HepG2 (cell line): ENCODE measurements around the gene TNP2. TPM values are rescaled to one million over a fixed set of nuclear protein-coding genes. Genes with fewer than 3 reads are reported as not detected.

ENCODE experiments used
- EP300 ChIP-seq, 3 experiments: sonication (generic) in 1 of 3; formaldehyde crosslinking in 1 of 3; IDR thresholded peaks; 2 replicates each; pipeline versions ENCODE4 v1.5.1 to v1.6.1; 2011 to 2020; ENCODE audit warnings: low read depth in 2 of 3, low read length in 2 of 3, borderline replicate concordance in 1 of 3, improper control_type of control experiment in 1 of 3, mild to moderate bottlenecking in 1 of 3, missing genetic modification reagents in 1 of 3, moderate library complexity in 1 of 3
- FOXC1 ChIP-seq: sonication (generic); formaldehyde crosslinking; IDR thresholded peaks from 2 replicates; pipeline ENCODE4 v1.8.0; 2022; ENCODE audit warnings: mild to moderate bottlenecking, missing genetic modification reagents, borderline replicate concordance
- GABPB1 ChIP-seq: IDR thresholded peaks from 2 replicates; pipeline ENCODE4 v1.6.1; 2016; ENCODE audit warnings: mild to moderate bottlenecking, missing genetic modification reagents, moderate library complexity, missing compliant biosample characterization
- NCOA2 ChIP-seq: sonication (generic); formaldehyde crosslinking; IDR thresholded peaks from 2 replicates; pipeline ENCODE4 v1.8.0; 2022; ENCODE audit warnings: inconsistent platforms
- NFE2L1 ChIP-seq: sonication (generic); formaldehyde crosslinking; IDR thresholded peaks from 2 replicates; pipeline ENCODE4 v1.4.0; 2020; ENCODE audit warnings: missing genetic modification reagents, mild to moderate bottlenecking, borderline replicate concordance
- RBM22 ChIP-seq: fragments of 200-400 bp; formaldehyde crosslinking; optimal IDR thresholded peaks from 2 replicates; pipeline ENCODE3; 2017; ENCODE audit warnings: mild to moderate bottlenecking, low read length, moderate library complexity
- SRSF1 ChIP-seq: fragments of 200-400 bp; formaldehyde crosslinking; optimal IDR thresholded peaks from 2 replicates; pipeline ENCODE3; 2017; ENCODE audit warnings: mild to moderate bottlenecking, low read depth, low read length, moderate library complexity
- TARDBP ChIP-seq: sonication (generic); formaldehyde crosslinking; IDR thresholded peaks from 2 replicates; pipeline ENCODE4 v1.8.0; 2022; ENCODE audit warnings: mild to moderate bottlenecking, missing genetic modification reagents
- TFE3 ChIP-seq: IDR thresholded peaks from 2 replicates; pipeline ENCODE4 v1.6.1; 2016
- ZFP1 ChIP-seq: IDR thresholded peaks from 2 replicates; pipeline ENCODE4 v1.6.1; 2016
- ZNF33A ChIP-seq: sonication (generic); formaldehyde crosslinking; IDR thresholded peaks from 2 replicates; pipeline ENCODE4 v1.5.1; 2020; ENCODE audit warnings: missing genetic modification reagents, mild to moderate bottlenecking, moderate library complexity, borderline replicate concordance
- ZNF496 ChIP-seq: sonication (generic); formaldehyde crosslinking; IDR thresholded peaks from 2 replicates; pipeline ENCODE4 v1.8.1; 2023; ENCODE audit warnings: mild to moderate bottlenecking, moderate library complexity, missing genetic modification reagents; ENCODE audit not compliant: insufficient replicate concordance
- ZNF598 ChIP-seq: sonication (generic); formaldehyde crosslinking; IDR thresholded peaks from 2 replicates; pipeline ENCODE4 v1.5.1; 2020; ENCODE audit warnings: mild to moderate bottlenecking, missing genetic modification reagents, borderline replicate concordance
- ZNF614 ChIP-seq: IDR thresholded peaks from 2 replicates; pipeline ENCODE4 v1.6.1; 2018; ENCODE audit warnings: missing biosample characterization, missing genetic modification reagents, inconsistent platforms, borderline replicate concordance
- ZNF782 ChIP-seq: sonication (generic); formaldehyde crosslinking; IDR thresholded peaks from 2 replicates; pipeline ENCODE4 v1.4.0; 2020; ENCODE audit warnings: missing genetic modification reagents, mild to moderate bottlenecking, borderline replicate concordance
- ZSCAN29 ChIP-seq: sonication (generic); formaldehyde crosslinking; conservative IDR thresholded peaks from 2 replicates; pipeline ENCODE4 v1.4.0; 2020; ENCODE audit warnings: mild to moderate bottlenecking, missing genetic modification reagents
- ZSCAN30 ChIP-seq: sonication (generic); formaldehyde crosslinking; IDR thresholded peaks from 2 replicates; pipeline ENCODE4 v1.5.0; 2020; ENCODE audit warnings: mild to moderate bottlenecking, missing genetic modification reagents
- polyA plus RNA-seq, 8 experiments: library from polyadenylated mRNA; depleted of rRNA in 3 of 8; stranded (reverse) in 7 of 8; unstranded in 1 of 8; fragments of >200 nt; fragmentation: Illumina TruSeq in 4 of 8; extraction: Trizol in 4 of 8; gene quantifications; 2 replicates each; pipeline versions ENCODE4 v1.2.1 to v1.2.3, GENCODE V29; 2011 to 2016; ENCODE audit warnings: low read depth in 4 of 8, missing spikeins in 1 of 8, mixed read lengths in 1 of 8; ENCODE audit not compliant: insufficient read depth in 1 of 8
- total RNA-seq, 5 experiments: library from RNA; depleted of rRNA; stranded (reverse); fragments of >200 nt; fragmentation: Illumina TruSeq; extraction: Trizol; gene quantifications; 2 replicates each; pipeline ENCODE4 v1.2.3, GENCODE V29; 2016; ENCODE audit warnings: low read depth in 1 of 5
- TF ChIP-seq, protein P1 (sequence below): sonication (generic); formaldehyde crosslinking; conservative IDR thresholded peaks from 2 replicates; pipeline ENCODE4 v1.4.0; 2020; ENCODE audit warnings: missing genetic modification reagents
- TF ChIP-seq, protein P2 (sequence below): sonication (generic); formaldehyde crosslinking; IDR thresholded peaks from 2 replicates; pipeline ENCODE4 v1.9.0; 2021; ENCODE audit warnings: missing genetic modification reagents, borderline replicate concordance

Gene TNP2
- total and polyA plus RNA-seq, 2 of the 13 experiments (the other 11 are each of a cell fraction or from before 2014, with no cell fraction given), result not detected

DNA sequence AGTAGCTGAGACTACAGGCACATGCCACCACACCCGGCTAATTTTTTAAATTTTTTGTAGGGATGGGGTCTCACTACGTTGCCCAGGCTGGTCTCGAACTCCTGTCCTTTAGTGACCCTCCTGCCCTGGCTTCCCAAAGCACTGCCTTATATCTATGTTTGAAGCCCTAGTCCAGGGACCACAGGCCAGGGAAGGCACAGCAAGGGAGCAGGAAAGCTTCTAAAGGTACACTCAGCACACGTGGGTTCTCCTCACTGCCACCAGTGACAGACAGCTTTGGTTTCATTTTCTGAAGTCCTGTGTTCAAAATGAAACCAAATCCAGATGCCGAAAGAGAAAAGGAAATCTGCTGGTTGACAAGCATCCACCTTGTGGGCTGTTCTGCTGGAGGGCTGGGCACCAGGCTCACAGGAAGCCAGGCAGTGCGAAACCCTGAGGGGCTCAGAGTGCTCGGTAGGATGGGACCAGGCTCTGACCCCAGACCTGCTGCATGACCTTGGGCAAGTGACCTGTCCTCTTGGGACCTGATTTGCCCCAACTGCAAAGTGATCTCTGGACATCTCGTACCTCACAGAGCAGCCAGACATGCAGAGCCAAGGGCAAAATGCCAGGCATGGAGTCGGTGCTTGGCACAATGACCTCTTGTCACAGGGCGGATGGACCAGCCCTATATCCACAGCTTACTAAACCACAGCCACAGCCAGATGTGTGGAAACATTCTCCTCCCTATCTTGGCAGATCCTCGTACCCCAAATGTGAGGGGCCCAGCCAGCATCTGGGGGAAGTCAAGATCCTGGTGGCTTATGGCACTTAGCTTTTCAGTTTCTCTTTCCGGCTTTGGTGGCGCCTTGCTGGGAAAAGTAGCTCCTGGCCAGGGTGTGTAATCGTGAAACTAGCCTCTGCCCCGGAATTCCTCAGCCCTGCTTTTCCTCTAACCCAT is 10.3 kb downstream of the TNP2 start (continued):
- TF ChIP-seq ZNF614 (CRISPR knock-in tag) (0 out of 2 replicates have a peak, but pooled peaks have one; percentile 3), FOXC1 (no peak; the same call in 1 of the 2 replicates), GABPB1 (CRISPR knock-in tag) (peak; percentile 33; the same call in 1 of the 2 replicates), RBM22 (no peak), EP300 (IDR thresholded peaks at IDR 0.05; ENCODE audit: low read depth in 2 of 2, low read length in 2 of 2) (peak in 1 of 2 experiments; percentile 6; a peak in 1 of 4 replicates), EP300 (CRISPR knock-in tag; IDR thresholded peaks at IDR 0.05; ENCODE audit: borderline replicate concordance) (peak; percentile 31), ZNF598 (CRISPR knock-in tag) (peak; percentile 81; the same call in 1 of the 2 replicates), ZSCAN30 (CRISPR knock-in tag) (no peak), SRSF1 (no peak), NFE2L1 (CRISPR knock-in tag) (no peak), NCOA2 (CRISPR knock-in tag) (no peak; the same call in 1 of the 2 replicates), ZSCAN29 (0 out of 2 replicates have a peak, but pooled peaks have one; percentile 83), ZNF782 (CRISPR knock-in tag) (0 out of 2 replicates have a peak, but pooled peaks have one; percentile 3), ZNF496 (CRISPR knock-in tag) (no peak), TFE3 (CRISPR knock-in tag) (0 out of 2 replicates have a peak, but pooled peaks have one; percentile 0), ZFP1 (CRISPR knock-in tag) (no peak), ZNF33A (CRISPR knock-in tag) (0 out of 2 replicates have a peak, but pooled peaks have one; percentile 42), TARDBP (CRISPR knock-in tag) (peak; percentile 54; the same call in 1 of the 2 replicates)
- TF ChIP-seq, protein P1, sequence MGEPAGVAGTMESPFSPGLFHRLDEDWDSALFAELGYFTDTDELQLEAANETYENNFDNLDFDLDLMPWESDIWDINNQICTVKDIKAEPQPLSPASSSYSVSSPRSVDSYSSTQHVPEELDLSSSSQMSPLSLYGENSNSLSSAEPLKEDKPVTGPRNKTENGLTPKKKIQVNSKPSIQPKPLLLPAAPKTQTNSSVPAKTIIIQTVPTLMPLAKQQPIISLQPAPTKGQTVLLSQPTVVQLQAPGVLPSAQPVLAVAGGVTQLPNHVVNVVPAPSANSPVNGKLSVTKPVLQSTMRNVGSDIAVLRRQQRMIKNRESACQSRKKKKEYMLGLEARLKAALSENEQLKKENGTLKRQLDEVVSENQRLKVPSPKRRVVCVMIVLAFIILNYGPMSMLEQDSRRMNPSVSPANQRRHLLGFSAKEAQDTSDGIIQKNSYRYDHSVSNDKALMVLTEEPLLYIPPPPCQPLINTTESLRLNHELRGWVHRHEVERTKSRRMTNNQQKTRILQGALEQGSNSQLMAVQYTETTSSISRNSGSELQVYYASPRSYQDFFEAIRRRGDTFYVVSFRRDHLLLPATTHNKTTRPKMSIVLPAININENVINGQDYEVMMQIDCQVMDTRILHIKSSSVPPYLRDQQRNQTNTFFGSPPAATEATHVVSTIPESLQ (CRISPR knock-in tag), result no peak
- TF ChIP-seq, protein P2, sequence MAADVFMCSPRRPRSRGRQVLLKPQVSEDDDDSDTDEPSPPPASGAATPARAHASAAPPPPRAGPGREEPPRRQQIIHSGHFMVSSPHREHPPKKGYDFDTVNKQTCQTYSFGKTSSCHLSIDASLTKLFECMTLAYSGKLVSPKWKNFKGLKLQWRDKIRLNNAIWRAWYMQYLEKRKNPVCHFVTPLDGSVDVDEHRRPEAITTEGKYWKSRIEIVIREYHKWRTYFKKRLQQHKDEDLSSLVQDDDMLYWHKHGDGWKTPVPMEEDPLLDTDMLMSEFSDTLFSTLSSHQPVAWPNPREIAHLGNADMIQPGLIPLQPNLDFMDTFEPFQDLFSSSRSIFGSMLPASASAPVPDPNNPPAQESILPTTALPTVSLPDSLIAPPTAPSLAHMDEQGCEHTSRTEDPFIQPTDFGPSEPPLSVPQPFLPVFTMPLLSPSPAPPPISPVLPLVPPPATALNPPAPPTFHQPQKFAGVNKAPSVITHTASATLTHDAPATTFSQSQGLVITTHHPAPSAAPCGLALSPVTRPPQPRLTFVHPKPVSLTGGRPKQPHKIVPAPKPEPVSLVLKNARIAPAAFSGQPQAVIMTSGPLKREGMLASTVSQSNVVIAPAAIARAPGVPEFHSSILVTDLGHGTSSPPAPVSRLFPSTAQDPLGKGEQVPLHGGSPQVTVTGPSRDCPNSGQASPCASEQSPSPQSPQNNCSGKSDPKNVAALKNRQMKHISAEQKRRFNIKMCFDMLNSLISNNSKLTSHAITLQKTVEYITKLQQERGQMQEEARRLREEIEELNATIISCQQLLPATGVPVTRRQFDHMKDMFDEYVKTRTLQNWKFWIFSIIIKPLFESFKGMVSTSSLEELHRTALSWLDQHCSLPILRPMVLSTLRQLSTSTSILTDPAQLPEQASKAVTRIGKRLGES (CRISPR knock-in tag), result no peak
